ENCODE measurements around the gene MTF1.

GRCh38 chr1:37825506-37825905 lies 33.9 kb downstream of the MTF1 start:
- TF ChIP-seq POLR2A (IDR thresholded peaks at IDR 0.05; ENCODE audit: low read length) (no peak), GATA1 (IDR thresholded peaks at IDR 0.05; ENCODE audit: low read depth, low read length) (no peak)

All from erythroblast (primary cell).